GM12801 (cell line): ENCODE measurements around the gene PYCR2.

Experiments
- CTCF ChIP-seq: IDR thresholded peaks from one replicate; pipeline ENCODE4 v1.5.1; 2011; ENCODE audit warnings: control low read depth; ENCODE audit not compliant: insufficient read length; ENCODE audit errors: extremely low read depth

PYCR2 gene

GRCh38 chr1:225923692-225924555 lies at the start of gene PYCR2:
Gene PYCR2 (minus strand): TSS chr1:225924250. CDS start chr1:225924110, 140 bp downstream.
- TF ChIP-seq CTCF: no peak

DNA sequence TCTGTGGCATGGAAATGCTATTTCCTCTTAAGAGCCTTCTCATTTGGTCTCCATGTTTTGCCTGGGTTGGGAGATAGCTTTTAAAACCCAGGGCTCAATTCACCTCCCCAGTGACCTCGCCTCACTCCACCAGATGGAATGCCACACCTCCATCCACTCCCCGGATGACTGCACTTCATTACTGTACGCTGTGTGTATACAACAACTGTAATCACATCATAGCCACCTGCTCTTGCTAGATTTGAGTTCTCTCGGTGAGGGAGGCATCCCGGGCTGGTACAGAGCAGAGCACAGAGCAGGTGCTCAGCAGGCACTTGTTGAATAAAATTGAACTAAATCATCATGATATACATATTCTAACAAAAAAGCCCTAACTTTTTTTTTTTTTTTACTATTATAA lies 49.1 kb upstream of the PYCR2 start:
- TF ChIP-seq CTCF: no peak

GRCh38 chr1:225972344-225973152 lies 48.5 kb upstream of the PYCR2 start:
- TF ChIP-seq CTCF: no peak

DNA sequence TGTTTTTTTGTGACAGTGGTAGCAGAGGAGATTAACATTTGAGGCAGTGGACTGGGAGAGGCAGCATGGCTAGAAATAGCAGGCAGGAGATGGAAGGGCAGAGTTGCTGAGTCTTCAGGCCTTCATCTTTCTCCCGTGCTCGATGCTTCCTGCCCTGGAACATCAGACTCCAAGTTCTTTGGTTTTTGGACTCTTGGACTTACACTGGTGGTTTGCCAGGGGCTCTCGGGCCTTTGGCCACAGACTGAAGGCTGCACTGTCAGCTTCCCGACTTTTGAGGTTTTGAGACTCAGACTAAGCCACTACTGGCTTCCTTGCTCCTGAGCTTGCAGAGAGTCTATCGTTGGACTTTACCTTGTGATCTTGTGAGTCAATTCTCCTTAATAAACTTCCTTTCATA lies 41.2 kb upstream of the PYCR2 start:
- TF ChIP-seq CTCF: no peak

- no peak for TF ChIP-seq CTCF
Measured at GRCh38 chr1:225963735-225964530, 39.9 kb upstream of the PYCR2 start.

DNA sequence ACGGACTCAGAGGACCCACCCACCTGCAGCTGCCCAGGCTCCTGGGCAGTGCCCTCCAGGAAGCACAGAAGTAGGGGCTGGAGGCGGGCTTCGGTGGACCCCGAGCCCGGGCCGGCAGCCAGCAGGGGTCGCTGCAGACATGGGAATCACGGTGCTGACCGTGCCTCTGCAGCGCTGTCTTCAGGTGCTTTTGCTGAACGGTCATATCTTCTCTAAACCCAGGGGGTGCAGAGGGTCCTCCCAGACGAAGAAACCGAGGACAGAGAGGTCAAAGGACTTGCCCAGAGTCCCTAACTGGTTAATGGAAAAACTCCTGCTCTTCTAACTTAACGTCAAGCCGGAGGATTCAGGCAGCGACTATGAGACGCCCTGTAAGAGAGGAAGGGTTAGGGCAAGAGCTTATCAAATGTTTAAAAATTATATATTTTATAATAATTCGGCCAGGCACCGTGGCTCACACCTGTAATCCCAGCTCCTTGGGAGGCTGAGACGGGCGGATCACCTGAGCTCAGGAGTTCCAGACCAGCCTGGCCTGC lies 38.5 kb upstream of the PYCR2 start:
- no peak for TF ChIP-seq CTCF
